Tibial artery (tissue), 4 donors: ENCODE measurements around the gene DUOXA2.

Source experiments
- DNase-seq, 2 donors: peaks; one replicate each; pipeline ENCODE4 v3.0.0-alpha.2; 2019
- H3K27ac ChIP-seq, 2 donors: fragments of 200-600 bp; sonication (generic) in 1 of 2; 1 replicate in 1 of 2; 2 replicates in 1 of 2; pipeline ENCODE4 v1.5.1; 2018 to 2019; ENCODE audit warnings: mild to moderate bottlenecking in 1 of 2
- H3K27me3 ChIP-seq, 2 donors: fragments of 200-600 bp; sonication (generic) in 1 of 2; one replicate each; pipeline versions ENCODE4 v1.5.1 to v1.6.0; 2016 to 2019
- H3K36me3 ChIP-seq, 3 donors: fragments of 200-600 bp; sonication (generic) in 2 of 3; one replicate each; pipeline ENCODE4 v1.5.1; 2016 to 2019; ENCODE audit warnings: mild to moderate bottlenecking in 2 of 3
- H3K4me1 ChIP-seq, 4 donors: fragments of 200-600 bp; sonication (generic) in 2 of 4; 1 replicate in 3 of 4; 2 replicates in 1 of 4; pipeline ENCODE4 v1.5.1; 2016 to 2019
- H3K4me3 ChIP-seq, 2 donors: fragments of 200-600 bp; sonication (generic) in 1 of 2; 1 replicate in 1 of 2; 2 replicates in 1 of 2; pipeline ENCODE4 v1.5.1; 2018 to 2019; ENCODE audit warnings: mild to moderate bottlenecking in 2 of 2
- H3K9me3 ChIP-seq, 3 donors: fragments of 200-600 bp; sonication (generic) in 1 of 3; one replicate each; pipeline ENCODE4 v1.5.1; 2016 to 2019
- intact Hi-C: fragments of 100-400 bp; cut with DNase I; formaldehyde crosslinking; loops from one replicate; pipeline ENCODE4 v1.15.0; 2023; ENCODE audit warnings: low total_unique reads
- TF ChIP-seq, protein P1 (sequence below), 2 experiments: fragments of 200-600 bp in 1 of 2; fragments of 450-650 bp in 1 of 2; IDR thresholded peaks; one replicate each; pipeline ENCODE4 v1.5.1; 2017 to 2019; ENCODE audit warnings: antibody characterized with exemption in 2 of 2, mild to moderate bottlenecking in 1 of 2, moderate library complexity in 1 of 2

DUOXA2 gene

DNA sequence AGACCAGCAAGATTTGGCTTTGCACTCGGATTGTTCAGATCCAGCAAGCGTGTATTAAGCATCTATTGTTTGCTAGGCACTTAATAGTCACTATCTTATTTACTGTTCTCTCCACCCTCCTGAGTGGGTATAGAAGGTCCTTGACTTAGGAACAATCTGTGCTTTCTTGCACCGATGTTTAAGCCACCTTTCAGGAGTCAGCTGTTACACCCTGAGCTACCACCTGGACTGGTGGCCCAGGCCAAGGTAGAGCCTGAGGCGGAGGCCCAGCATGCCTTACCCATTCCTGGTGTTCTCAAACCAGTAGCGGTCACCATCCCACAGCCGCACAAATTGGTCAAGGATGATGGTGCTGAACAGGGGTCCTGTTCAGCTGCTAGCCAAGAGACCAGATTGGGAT, 25.6 kb downstream of the DUOXA2 start:
- no peak for DNase-seq
- TF ChIP-seq, protein P1, sequence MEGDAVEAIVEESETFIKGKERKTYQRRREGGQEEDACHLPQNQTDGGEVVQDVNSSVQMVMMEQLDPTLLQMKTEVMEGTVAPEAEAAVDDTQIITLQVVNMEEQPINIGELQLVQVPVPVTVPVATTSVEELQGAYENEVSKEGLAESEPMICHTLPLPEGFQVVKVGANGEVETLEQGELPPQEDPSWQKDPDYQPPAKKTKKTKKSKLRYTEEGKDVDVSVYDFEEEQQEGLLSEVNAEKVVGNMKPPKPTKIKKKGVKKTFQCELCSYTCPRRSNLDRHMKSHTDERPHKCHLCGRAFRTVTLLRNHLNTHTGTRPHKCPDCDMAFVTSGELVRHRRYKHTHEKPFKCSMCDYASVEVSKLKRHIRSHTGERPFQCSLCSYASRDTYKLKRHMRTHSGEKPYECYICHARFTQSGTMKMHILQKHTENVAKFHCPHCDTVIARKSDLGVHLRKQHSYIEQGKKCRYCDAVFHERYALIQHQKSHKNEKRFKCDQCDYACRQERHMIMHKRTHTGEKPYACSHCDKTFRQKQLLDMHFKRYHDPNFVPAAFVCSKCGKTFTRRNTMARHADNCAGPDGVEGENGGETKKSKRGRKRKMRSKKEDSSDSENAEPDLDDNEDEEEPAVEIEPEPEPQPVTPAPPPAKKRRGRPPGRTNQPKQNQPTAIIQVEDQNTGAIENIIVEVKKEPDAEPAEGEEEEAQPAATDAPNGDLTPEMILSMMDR (IDR thresholded peaks at IDR 0.05): no peak
- no peaks in the 10 kb centered on the region for H3K36me3 ChIP-seq
- no peak overlapping the region for H3K4me3 ChIP-seq
- peaks cover 0 to 7% (median 3%) of the 10 kb centered on the region in 4 donors for H3K4me1 ChIP-seq
- intact Hi-C loops: no loop called here
- peaks cover 0 to 78% of the 10 kb centered on the region in 2 donors for H3K27me3 ChIP-seq
- H3K27ac ChIP-seq: no peak overlapping the region
- no peaks in the 10 kb centered on the region for H3K9me3 ChIP-seq

DNA sequence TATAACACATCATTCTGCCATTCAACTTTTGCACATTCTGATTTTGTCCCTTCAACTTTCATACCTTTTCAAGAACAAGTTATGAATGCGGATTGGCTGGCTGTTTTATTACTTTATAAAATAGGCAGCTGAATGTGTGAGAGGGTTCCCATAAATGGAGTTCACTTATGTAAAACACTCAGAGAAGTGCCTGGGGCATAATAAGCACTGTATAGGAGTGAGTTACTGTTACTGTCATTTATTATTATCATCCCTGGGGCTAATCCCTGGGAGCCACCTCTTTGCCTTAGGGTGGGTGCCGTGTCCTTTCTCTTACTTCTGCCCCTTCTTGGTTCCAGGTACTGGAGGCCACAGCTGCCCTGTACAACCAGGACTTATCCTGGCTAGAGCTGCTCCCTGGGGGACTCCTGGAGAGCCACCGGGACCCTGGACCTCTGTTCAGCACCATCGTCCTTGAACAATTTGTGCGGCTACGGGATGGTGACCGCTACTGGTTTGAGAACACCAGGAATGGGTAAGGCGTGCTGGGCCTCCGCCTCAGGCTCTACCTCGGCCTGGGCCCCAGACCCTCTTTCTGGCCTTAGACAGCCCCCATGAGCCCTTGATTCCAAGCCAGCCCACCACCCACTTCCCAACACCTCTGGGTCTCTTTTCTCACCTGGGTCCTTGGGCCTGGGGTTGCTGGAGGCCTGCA, 26.6 kb downstream of the DUOXA2 start:
- Histone ChIP-seq H3K27ac (no peak overlapping the region), H3K27me3 (peaks cover 0 to 76% of the 10 kb centered on the region in 2 donors), H3K36me3 (no peaks in the 10 kb centered on the region), H3K4me3 (no peak overlapping the region), H3K9me3 (no peaks in the 10 kb centered on the region), H3K4me1 (no peaks in the 10 kb centered on the region)
- DNase-seq: no peak
- TF ChIP-seq, protein P1 (IDR thresholded peaks at IDR 0.05): no peak
- intact Hi-C loops: no loop called here

DNA sequence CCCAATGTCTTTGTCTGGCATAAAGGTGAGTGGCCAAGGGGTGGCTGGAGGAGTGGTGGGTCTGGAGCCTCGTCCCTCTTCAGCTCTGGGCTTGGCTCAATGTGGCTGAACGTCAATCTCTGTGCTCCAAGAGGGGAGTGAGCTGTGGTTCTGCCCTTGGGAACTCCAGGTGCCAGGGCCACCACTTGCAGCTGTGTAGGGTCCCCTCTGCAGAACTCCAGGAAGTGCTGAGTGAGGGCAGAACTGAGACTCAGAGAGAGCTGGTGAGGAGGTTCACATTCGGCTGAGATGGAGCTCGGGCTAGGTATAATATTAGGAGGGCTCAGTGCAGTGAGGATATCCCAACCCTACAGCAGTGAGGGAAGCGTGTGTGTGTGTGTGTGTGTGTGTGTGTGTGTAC, 27.3 kb downstream of the DUOXA2 start:
- DNase-seq: no peak

DNA sequence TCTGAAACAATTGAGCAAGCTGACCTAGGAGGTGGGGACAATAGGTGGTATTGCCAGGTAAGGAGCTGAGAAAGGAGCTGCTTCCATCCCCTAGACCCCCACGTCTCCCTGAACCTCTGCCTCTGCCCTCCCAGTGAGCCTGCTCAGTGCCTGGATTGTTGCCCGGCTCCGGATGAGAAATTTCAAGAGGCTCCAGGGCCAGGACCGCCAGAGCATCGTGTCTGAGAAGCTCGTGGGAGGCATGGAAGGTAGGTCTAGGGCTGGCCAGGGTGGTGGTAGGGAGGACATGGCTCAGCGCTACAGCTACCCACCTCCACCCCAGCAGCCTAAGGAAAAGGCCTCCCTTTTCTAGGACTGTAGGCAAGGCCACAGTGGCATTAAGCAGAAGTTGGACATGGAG, 28.9 kb downstream of the DUOXA2 start:
- Histone ChIP-seq H3K4me1 (no peaks in the 10 kb centered on the region), H3K9me3 (no peaks in the 10 kb centered on the region), H3K4me3 (no peak overlapping the region), H3K36me3 (no peaks in the 10 kb centered on the region), H3K27me3 (peaks cover 0 to 59% of the 10 kb centered on the region in 2 donors), H3K27ac (no peak overlapping the region)
- intact Hi-C loops: no loop called here
- TF ChIP-seq, protein P1 (IDR thresholded peaks at IDR 0.05): no peak
- DNase-seq: no peak

More for the DNA sequence above, 27.3 kb downstream of the DUOXA2 start:
- TF ChIP-seq, protein P1 (IDR thresholded peaks at IDR 0.05): no peak
- Histone ChIP-seq H3K4me1 (no peaks in the 10 kb centered on the region), H3K9me3 (no peaks in the 10 kb centered on the region), H3K36me3 (no peaks in the 10 kb centered on the region), H3K4me3 (no peak overlapping the region), H3K27ac (no peak overlapping the region), H3K27me3 (peaks cover 0 to 70% of the 10 kb centered on the region in 2 donors)
- intact Hi-C loops: no loop called here

DNA sequence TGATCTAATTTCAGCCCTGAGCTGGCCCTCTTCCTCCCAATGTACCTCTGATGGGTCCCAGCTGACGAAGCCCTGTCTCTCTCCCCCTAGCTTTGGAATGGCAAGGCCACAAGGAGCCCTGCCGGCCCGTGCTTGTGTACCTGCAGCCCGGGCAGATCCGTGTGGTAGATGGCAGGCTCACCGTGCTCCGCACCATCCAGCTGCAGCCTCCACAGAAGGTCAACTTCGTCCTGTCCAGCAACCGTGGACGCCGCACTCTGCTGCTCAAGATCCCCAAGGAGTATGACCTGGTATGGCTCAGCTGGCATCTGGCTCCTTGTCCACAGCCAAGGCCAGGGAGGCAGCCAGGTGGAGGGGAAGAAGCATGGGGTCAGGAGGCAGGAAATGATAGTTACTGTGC, 29.8 kb downstream of the DUOXA2 start:
- H3K36me3 ChIP-seq: no peaks in the 10 kb centered on the region
- intact Hi-C loops: no loop called here

More for the DNA sequence above, 29.8 kb downstream of the DUOXA2 start:
- H3K27ac ChIP-seq: no peak overlapping the region
- TF ChIP-seq, protein P1 (IDR thresholded peaks at IDR 0.05): no peak
- no peak for DNase-seq
- peaks cover 0 to 50% of the 10 kb centered on the region in 2 donors for H3K27me3 ChIP-seq
- H3K4me3 ChIP-seq: no peak overlapping the region
- no peaks in the 10 kb centered on the region for H3K9me3 ChIP-seq
- H3K4me1 ChIP-seq: no peaks in the 10 kb centered on the region
